Erythroblast (primary cell): ENCODE results near the gene PTN.

Experiments used
- GATA1 ChIP-seq: IDR thresholded peaks from 2 replicates; pipeline ENCODE4 v1.6.1; 2011; ENCODE audit warnings: low read depth, mild to moderate bottlenecking, control low read depth, low read length, moderate library complexity
- POLR2A ChIP-seq: IDR thresholded peaks from 2 replicates; pipeline ENCODE4 v1.6.1; 2011; ENCODE audit warnings: mild to moderate bottlenecking, low read length

DNA sequence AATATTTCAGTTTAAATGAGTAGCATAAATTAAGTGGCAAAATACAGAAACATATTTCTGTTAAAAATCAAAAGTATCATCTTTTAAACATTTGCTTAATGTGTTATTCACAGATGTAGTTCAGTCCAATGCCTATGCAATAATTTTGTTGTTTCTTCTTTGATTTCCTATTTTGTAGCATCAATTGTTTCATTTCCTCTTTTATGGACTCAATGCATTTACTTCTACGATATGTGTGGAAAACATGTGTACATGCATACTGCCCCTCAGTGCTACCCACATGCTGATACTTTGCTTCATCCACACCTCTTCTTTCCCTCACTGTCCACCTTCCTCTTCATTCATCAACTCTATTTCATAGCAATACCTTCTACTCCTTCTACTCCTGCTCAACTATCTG is 108.1 kb downstream of the PTN start:
- no peak for TF ChIP-seq POLR2A
- no peak for TF ChIP-seq GATA1
